ENCODE measurements around the gene RBM10. TPM values are rescaled to one million over a fixed set of nuclear protein-coding genes. Genes with fewer than 3 reads are reported as not detected.
"Not testable (repeated sequence)": the region's sequence is repeated elsewhere in the genome, so short reads cannot be mapped to it uniquely, and the experiment has no call there.

RBM10 gene
- polyA plus RNA-seq (2012; ENCODE audit: insufficient read depth, insufficient read length): 65.6 TPM

GRCh38 chrX:47144626-47145394 is at the start of gene RBM10, which contains the start of gene NDUFB11:
RBM10 (plus strand) TSS chrX:47145221; CDS start chrX:47147482, 2,261 bp downstream.
NDUFB11 (minus strand) TSS chrX:47144702; CDS start chrX:47144679, 23 bp downstream.
- peak; percentile 94 for DNase-seq (ENCODE audit: low read depth, low spot score)
- peak within 1 kb of the TSS; percentile 85 for H3K4me3 ChIP-seq (ENCODE audit: low read length)

- DNase-seq (ENCODE audit: low read depth, low spot score): no peak
- H3K4me3 ChIP-seq (ENCODE audit: low read length): no peak overlapping the region
Observed at GRCh38 chrX:47097018-47097417, 48.0 kb upstream of the RBM10 start.

GRCh38 chrX:47098338-47099094 is 46.5 kb upstream of the RBM10 start:
- H3K4me3 ChIP-seq (ENCODE audit: low read length): no peak overlapping the region
- no peak for DNase-seq (ENCODE audit: low read depth, low spot score)

GRCh38 chrX:47101206-47101605 is 43.8 kb upstream of the RBM10 start:
- no peak for DNase-seq (ENCODE audit: low read depth, low spot score)
- no peak overlapping the region for H3K4me3 ChIP-seq (ENCODE audit: low read length)

- not testable (repeated sequence) for H3K4me3 ChIP-seq (ENCODE audit: low read length); DNase-seq (ENCODE audit: low read depth, low spot score)
Observed at GRCh38 chrX:47110936-47111615, 33.9 kb upstream of the RBM10 start.

- H3K4me3 ChIP-seq (ENCODE audit: low read length): no peak overlapping the region
- no peak for DNase-seq (ENCODE audit: low read depth, low spot score)
Observed at GRCh38 chrX:47112316-47112954, 32.6 kb upstream of the RBM10 start.

- not testable (repeated sequence) for H3K4me3 ChIP-seq (ENCODE audit: low read length); DNase-seq (ENCODE audit: low read depth, low spot score)
Observed at GRCh38 chrX:47116551-47117110, 28.4 kb upstream of the RBM10 start.

- H3K4me3 ChIP-seq (ENCODE audit: low read length); DNase-seq (ENCODE audit: low read depth, low spot score): not testable (repeated sequence)
Observed at GRCh38 chrX:47124466-47124865, 20.6 kb upstream of the RBM10 start.

GRCh38 chrX:47129157-47129898 is 15.7 kb upstream of the RBM10 start:
- DNase-seq (ENCODE audit: low read depth, low spot score): peak; percentile 95
- H3K4me3 ChIP-seq (ENCODE audit: low read length): peak overlapping the region; percentile 73

GRCh38 chrX:47129899-47130358 is 15.1 kb upstream of the RBM10 start:
- DNase-seq (ENCODE audit: low read depth, low spot score): no peak
- peak overlapping the region; percentile 73 for H3K4me3 ChIP-seq (ENCODE audit: low read length)

GRCh38 chrX:47133493-47133892 is 11.5 kb upstream of the RBM10 start:
- no peak for DNase-seq (ENCODE audit: low read depth, low spot score)

GRCh38 chrX:47135650-47136049 is 9.4 kb upstream of the RBM10 start:
- DNase-seq (ENCODE audit: low read depth, low spot score); H3K4me3 ChIP-seq (ENCODE audit: low read length): not testable (repeated sequence)

More at GRCh38 chrX:47133493-47133892, 11.5 kb upstream of the RBM10 start:
- H3K4me3 ChIP-seq (ENCODE audit: low read length): no peak overlapping the region

GRCh38 chrX:47138171-47138570 is 6.8 kb upstream of the RBM10 start:
- no peak for DNase-seq (ENCODE audit: low read depth, low spot score)
- H3K4me3 ChIP-seq (ENCODE audit: low read length): no peak overlapping the region

- DNase-seq (ENCODE audit: low read depth, low spot score): no peak
- peak overlapping the region; percentile 85 for H3K4me3 ChIP-seq (ENCODE audit: low read length)
Observed at GRCh38 chrX:47143894-47144625, 961 bp upstream of the RBM10 start.

- peak overlapping the region; percentile 85 for H3K4me3 ChIP-seq (ENCODE audit: low read length)
- DNase-seq (ENCODE audit: low read depth, low spot score): no peak
Observed at GRCh38 chrX:47145395-47146120, 537 bp downstream of the RBM10 start.

GRCh38 chrX:47146121-47146935 is 1.3 kb downstream of the RBM10 start:
- DNase-seq (ENCODE audit: low read depth, low spot score): no peak
- H3K4me3 ChIP-seq (ENCODE audit: low read length): peak overlapping the region; percentile 85

Measured in Jurkat, Clone E6-1 (cell line).